ENCODE results near the gene USP40.

The USP40 gene

DNA sequence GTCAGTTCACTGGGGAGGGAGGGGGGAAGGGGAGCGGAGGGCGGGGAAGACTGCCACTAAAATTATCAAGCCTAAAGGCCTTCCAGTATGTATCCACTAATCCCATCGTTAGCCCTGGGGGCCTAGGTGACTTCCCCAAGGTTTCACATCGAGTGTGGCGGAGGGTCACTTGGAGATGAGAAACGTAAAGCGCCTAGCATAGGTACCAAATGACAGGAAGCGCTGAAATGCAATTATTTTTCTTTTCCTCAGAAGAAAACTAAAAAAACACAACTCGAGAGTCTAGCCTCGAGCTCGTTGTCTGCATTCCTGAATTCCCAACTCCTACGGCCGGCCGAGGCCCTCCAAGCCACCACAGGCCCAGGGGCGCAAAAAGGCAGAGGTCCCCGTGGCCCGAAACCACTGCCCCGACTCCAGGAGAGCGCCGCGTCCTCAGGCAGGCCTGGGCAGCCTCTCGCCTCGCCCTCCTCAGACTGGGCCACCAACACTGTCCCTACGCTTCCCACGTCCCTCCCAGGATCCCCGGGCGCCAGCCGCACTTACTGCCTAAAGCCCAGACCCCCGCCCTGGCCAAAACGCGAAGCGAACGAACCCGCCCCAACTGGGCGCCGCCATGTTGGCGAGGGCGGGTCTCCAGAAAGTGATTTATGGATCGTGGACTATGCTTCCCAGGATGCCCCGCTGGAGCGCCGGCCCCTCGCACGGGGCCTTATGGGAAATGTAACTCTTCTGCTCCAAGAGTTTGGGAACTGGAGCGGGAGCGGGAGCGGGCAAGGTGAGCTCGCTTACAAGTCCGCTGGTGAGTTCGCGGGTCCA, at the start of gene USP40:
TSS of gene USP40 (minus strand) at position 642 of the 816 bp plus-strand sequence. CDS start 1,228 bp downstream, outside the sequence.
- H2AFZ ChIP-seq (ENCODE audit: low read depth, low read length, severe bottlenecking) = no peak within 1 kb of the TSS
- no peaks in the 10 kb centered on the region for H3K9me3 ChIP-seq (ENCODE audit: insufficient read depth, low read length)
- no peaks in the 10 kb centered on the region for H3F3A ChIP-seq (ENCODE audit: insufficient read depth)
- no peak within 1 kb of the TSS for H3K4me2 ChIP-seq (ENCODE audit: low read depth, low read length, poor library complexity, severe bottlenecking)
- no peaks in the 10 kb centered on the region for H3K27me3 ChIP-seq (ENCODE audit: low read length)
- H3K36me3 ChIP-seq (ENCODE audit: low read length) = no peaks in the 10 kb centered on the region
- H3K27ac ChIP-seq (ENCODE audit: low read depth, low read length) = no peak within 1 kb of the TSS
- no peak within 1 kb of the TSS for H3K4me3 ChIP-seq (ENCODE audit: insufficient read depth, low read length, poor library complexity, severe bottlenecking)
- H3K9ac ChIP-seq (ENCODE audit: low read length) = no peak within 1 kb of the TSS
- H4K20me1 ChIP-seq (ENCODE audit: low read depth, low read length) = no peaks in the 10 kb centered on the region
- no peaks in the 10 kb centered on the region for H3K79me2 ChIP-seq (ENCODE audit: insufficient read depth, low read length)
- TF ChIP-seq, protein P1, sequence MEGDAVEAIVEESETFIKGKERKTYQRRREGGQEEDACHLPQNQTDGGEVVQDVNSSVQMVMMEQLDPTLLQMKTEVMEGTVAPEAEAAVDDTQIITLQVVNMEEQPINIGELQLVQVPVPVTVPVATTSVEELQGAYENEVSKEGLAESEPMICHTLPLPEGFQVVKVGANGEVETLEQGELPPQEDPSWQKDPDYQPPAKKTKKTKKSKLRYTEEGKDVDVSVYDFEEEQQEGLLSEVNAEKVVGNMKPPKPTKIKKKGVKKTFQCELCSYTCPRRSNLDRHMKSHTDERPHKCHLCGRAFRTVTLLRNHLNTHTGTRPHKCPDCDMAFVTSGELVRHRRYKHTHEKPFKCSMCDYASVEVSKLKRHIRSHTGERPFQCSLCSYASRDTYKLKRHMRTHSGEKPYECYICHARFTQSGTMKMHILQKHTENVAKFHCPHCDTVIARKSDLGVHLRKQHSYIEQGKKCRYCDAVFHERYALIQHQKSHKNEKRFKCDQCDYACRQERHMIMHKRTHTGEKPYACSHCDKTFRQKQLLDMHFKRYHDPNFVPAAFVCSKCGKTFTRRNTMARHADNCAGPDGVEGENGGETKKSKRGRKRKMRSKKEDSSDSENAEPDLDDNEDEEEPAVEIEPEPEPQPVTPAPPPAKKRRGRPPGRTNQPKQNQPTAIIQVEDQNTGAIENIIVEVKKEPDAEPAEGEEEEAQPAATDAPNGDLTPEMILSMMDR (IDR thresholded peaks at IDR 0.05; ENCODE audit: insufficient read depth, low read length, poor library complexity, severe bottlenecking) = no peak
- TF ChIP-seq EZH2phosphoT487 (conservative IDR thresholded peaks at IDR 0.05; ENCODE audit: low read length) = no peak
- no peaks in the 10 kb centered on the region for H3K9me2 ChIP-seq (replicated peaks; ENCODE audit: insufficient read depth, low read length)

- H3K9me2 ChIP-seq (replicated peaks; ENCODE audit: insufficient read depth, low read length) = no peaks in the 10 kb centered on the region
- H3K36me3 ChIP-seq (ENCODE audit: low read length) = no peaks in the 10 kb centered on the region
- H3K4me2 ChIP-seq (ENCODE audit: low read depth, low read length, poor library complexity, severe bottlenecking) = no peak overlapping the region
- H3K9ac ChIP-seq (ENCODE audit: low read length) = no peak overlapping the region
- H3K27ac ChIP-seq (ENCODE audit: low read depth, low read length) = no peak overlapping the region
- H3K4me3 ChIP-seq (ENCODE audit: insufficient read depth, low read length, poor library complexity, severe bottlenecking) = no peak overlapping the region
- H4K20me1 ChIP-seq (ENCODE audit: low read depth, low read length) = no peaks in the 10 kb centered on the region
- no peaks in the 10 kb centered on the region for H3F3A ChIP-seq (ENCODE audit: insufficient read depth)
- TF ChIP-seq EZH2phosphoT487 (conservative IDR thresholded peaks at IDR 0.05; ENCODE audit: low read length) = no peak
- TF ChIP-seq, protein P1 (IDR thresholded peaks at IDR 0.05; ENCODE audit: insufficient read depth, low read length, poor library complexity, severe bottlenecking) = no peak
- no peaks in the 10 kb centered on the region for H3K79me2 ChIP-seq (ENCODE audit: insufficient read depth, low read length)
- H2AFZ ChIP-seq (ENCODE audit: low read depth, low read length, severe bottlenecking) = no peak overlapping the region
- H3K9me3 ChIP-seq (ENCODE audit: insufficient read depth, low read length) = no peaks in the 10 kb centered on the region
- no peaks in the 10 kb centered on the region for H3K27me3 ChIP-seq (ENCODE audit: low read length)
These were observed 44.7 kb upstream of the USP40 start for GRCh38 chr2:233611284-233611683.

- H3K9ac ChIP-seq (ENCODE audit: low read length) = no peak overlapping the region
- TF ChIP-seq EZH2phosphoT487 (conservative IDR thresholded peaks at IDR 0.05; ENCODE audit: low read length) = no peak
- TF ChIP-seq, protein P1 (IDR thresholded peaks at IDR 0.05; ENCODE audit: insufficient read depth, low read length, poor library complexity, severe bottlenecking) = no peak
- H3K9me3 ChIP-seq (ENCODE audit: insufficient read depth, low read length) = no peaks in the 10 kb centered on the region
- H3K27ac ChIP-seq (ENCODE audit: low read depth, low read length) = no peak overlapping the region
- no peak overlapping the region for H3K4me3 ChIP-seq (ENCODE audit: insufficient read depth, low read length, poor library complexity, severe bottlenecking)
- no peak overlapping the region for H2AFZ ChIP-seq (ENCODE audit: low read depth, low read length, severe bottlenecking)
- no peak overlapping the region for H3K4me2 ChIP-seq (ENCODE audit: low read depth, low read length, poor library complexity, severe bottlenecking)
- no peaks in the 10 kb centered on the region for H3F3A ChIP-seq (ENCODE audit: insufficient read depth)
- no peaks in the 10 kb centered on the region for H3K27me3 ChIP-seq (ENCODE audit: low read length)
- H3K79me2 ChIP-seq (ENCODE audit: insufficient read depth, low read length) = no peaks in the 10 kb centered on the region
- no peaks in the 10 kb centered on the region for H3K36me3 ChIP-seq (ENCODE audit: low read length)
- H3K9me2 ChIP-seq (replicated peaks; ENCODE audit: insufficient read depth, low read length) = no peaks in the 10 kb centered on the region
- no peaks in the 10 kb centered on the region for H4K20me1 ChIP-seq (ENCODE audit: low read depth, low read length)
These were observed 39.1 kb upstream of the USP40 start for GRCh38 chr2:233605680-233606079.
